Parathyroid adenoma (tissue), 2 donors: ENCODE data around the gene ACER1.

Experiments
- H2AFZ ChIP-seq: fragments of 300-600 bp; sonication (generic); one replicate; pipeline ENCODE4 v1.7.0; 2017; ENCODE audit warnings: antibody characterized with exemption, mild to moderate bottlenecking
- H3K27ac ChIP-seq: fragments of 300-600 bp; sonication (generic); one replicate; pipeline ENCODE4 v1.7.0; 2017
- H3K27me3 ChIP-seq: fragments of 300-600 bp; sonication (generic); one replicate; pipeline ENCODE4 v1.7.0; 2017; ENCODE audit warnings: low read length; ENCODE audit not compliant: control insufficient read depth, insufficient read depth
- H3K36me3 ChIP-seq: fragments of 300-600 bp; sonication (generic); one replicate; pipeline ENCODE4 v1.7.0; 2017; ENCODE audit warnings: low read length; ENCODE audit not compliant: control insufficient read depth, insufficient read depth
- H3K4me1 ChIP-seq: fragments of 300-600 bp; sonication (generic); one replicate; pipeline ENCODE4 v1.7.0; 2017; ENCODE audit warnings: control low read depth
- H3K4me2 ChIP-seq: fragments of 300-600 bp; sonication (generic); one replicate; pipeline ENCODE4 v1.7.0; 2017; ENCODE audit warnings: low read length
- H3K4me3 ChIP-seq: fragments of 300-600 bp; sonication (generic); one replicate; pipeline ENCODE4 v1.7.0; 2017; ENCODE audit warnings: low read depth, low read length
- H3K79me2 ChIP-seq: fragments of 300-600 bp; sonication (generic); one replicate; pipeline ENCODE4 v1.7.0; 2017; ENCODE audit warnings: control low read depth
- H3K9ac ChIP-seq: fragments of 300-600 bp; sonication (generic); one replicate; pipeline ENCODE4 v1.7.0; 2017; ENCODE audit warnings: mild to moderate bottlenecking
- H3K9me3 ChIP-seq: fragments of 300-600 bp; sonication (generic); one replicate; pipeline ENCODE4 v1.7.0; 2017; ENCODE audit warnings: low read length; ENCODE audit not compliant: control insufficient read depth
- CTCF ChIP-seq: fragments of 300-600 bp; sonication (generic); IDR thresholded peaks from one replicate; pipeline ENCODE4 v1.7.0; 2017; ENCODE audit warnings: antibody characterized with exemption, mild to moderate bottlenecking
- donor health status: primary hyperparathyroidism.

ACER1 gene

GRCh38 chr19:6268382-6268771 lies 65.0 kb downstream of the ACER1 start:
- peak overlapping the region; percentile 29 for H2AFZ ChIP-seq
- peaks cover 59% of the 10 kb centered on the region for H3K79me2 ChIP-seq
- no peaks in the 10 kb centered on the region for H3K27me3 ChIP-seq
- H3K27ac ChIP-seq = peak overlapping the region; percentile 84
- no peak for TF ChIP-seq CTCF
- H3K4me1 ChIP-seq = peaks cover 59% of the 10 kb centered on the region
- H3K36me3 ChIP-seq = no peaks in the 10 kb centered on the region
- no peak overlapping the region for H3K4me2 ChIP-seq
- no peak overlapping the region for H3K4me3 ChIP-seq
- H3K9ac ChIP-seq = no peak overlapping the region
- H3K9me3 ChIP-seq = no peaks in the 10 kb centered on the region

DNA sequence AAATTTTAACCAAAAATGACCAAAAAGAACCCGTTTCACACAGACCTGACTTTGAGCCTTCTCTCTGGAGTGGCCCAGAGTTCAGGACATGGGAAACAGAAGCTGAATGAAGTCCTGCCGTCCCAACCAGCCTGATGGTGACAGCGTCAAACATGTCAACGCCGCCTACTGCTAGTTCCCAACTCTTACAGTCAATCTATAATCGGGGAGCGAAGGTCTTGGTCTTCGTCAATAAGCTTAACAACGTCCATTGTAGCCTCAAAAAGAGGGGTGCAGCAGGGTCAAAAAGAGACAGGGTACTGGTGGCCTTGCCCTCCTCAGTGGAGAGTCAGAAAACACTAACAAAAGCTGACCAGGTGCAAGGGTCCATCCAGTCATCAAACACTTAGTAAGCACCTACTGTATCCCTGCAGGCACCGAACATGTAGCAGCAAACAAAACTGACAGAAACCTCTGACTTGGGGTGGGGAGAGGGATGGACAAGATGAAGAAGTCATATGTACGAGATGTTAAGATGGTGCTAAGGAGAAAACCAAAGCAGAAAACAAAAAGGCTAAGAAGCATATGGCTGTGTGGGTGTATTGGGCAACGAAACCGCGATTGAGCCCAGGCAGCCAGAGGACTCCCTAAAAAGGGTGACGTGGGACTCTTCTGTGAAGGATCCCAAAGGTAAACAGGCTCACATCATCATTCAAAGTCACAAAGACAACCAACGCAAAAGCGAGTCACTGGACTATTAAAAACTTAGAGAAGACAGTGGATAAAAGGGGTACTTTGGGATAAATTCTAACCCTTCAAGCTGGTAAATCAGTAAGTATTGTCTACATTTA lies 65.6 kb downstream of the ACER1 start:
- Histone ChIP-seq H3K36me3 (no peaks in the 10 kb centered on the region), H3K4me2 (no peak overlapping the region), H3K27ac (peak overlapping the region; percentile 84), H3K79me2 (peaks cover 58% of the 10 kb centered on the region), H3K9me3 (no peaks in the 10 kb centered on the region), H3K27me3 (no peaks in the 10 kb centered on the region), H3K4me1 (peaks cover 58% of the 10 kb centered on the region), H2AFZ (no peak overlapping the region), H3K9ac (no peak overlapping the region), H3K4me3 (no peak overlapping the region)
- no peak for TF ChIP-seq CTCF

DNA sequence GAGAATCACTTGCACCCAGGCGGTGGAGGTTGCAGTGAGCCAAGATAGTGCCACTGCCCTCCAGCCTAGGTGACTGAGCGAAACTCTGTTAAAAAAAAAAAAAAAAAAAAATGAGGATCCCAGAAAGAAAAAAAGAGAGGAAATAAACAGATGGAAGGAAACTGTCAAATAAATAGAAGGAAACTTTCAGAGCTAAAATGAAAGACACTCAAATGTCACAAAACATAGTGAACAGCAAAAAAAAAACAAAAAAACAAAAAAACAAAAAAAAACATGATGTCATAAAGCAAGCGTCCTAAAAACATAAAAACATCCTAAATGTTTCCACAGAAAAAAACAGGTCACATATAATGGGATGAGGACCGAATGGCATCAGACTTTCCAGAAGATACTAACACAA lies 68.6 kb downstream of the ACER1 start:
- peak overlapping the region; percentile 39 for H3K4me2 ChIP-seq
- no peak overlapping the region for H2AFZ ChIP-seq
- H3K4me3 ChIP-seq = no peak overlapping the region
- peaks cover 52% of the 10 kb centered on the region for H3K79me2 ChIP-seq
- H3K4me1 ChIP-seq = peaks cover 60% of the 10 kb centered on the region
- no peak overlapping the region for H3K9ac ChIP-seq
- no peak for TF ChIP-seq CTCF
- peak overlapping the region; percentile 96 for H3K27ac ChIP-seq
- no peaks in the 10 kb centered on the region for H3K36me3 ChIP-seq
- H3K27me3 ChIP-seq = no peaks in the 10 kb centered on the region
- H3K9me3 ChIP-seq = no peaks in the 10 kb centered on the region

GRCh38 chr19:6263735-6264444 lies 69.5 kb downstream of the ACER1 start:
- H3K9ac ChIP-seq = no peak overlapping the region
- H3K27me3 ChIP-seq = no peaks in the 10 kb centered on the region
- no peaks in the 10 kb centered on the region for H3K36me3 ChIP-seq
- peaks cover 62% of the 10 kb centered on the region for H3K4me1 ChIP-seq
- H3K79me2 ChIP-seq = peaks cover 48% of the 10 kb centered on the region
- no peaks in the 10 kb centered on the region for H3K9me3 ChIP-seq
- peak overlapping the region; percentile 39 for H3K4me2 ChIP-seq
- peak overlapping the region; percentile 44 for H2AFZ ChIP-seq
- TF ChIP-seq CTCF = no peak
- H3K4me3 ChIP-seq = no peak overlapping the region
- peak overlapping the region; percentile 96 for H3K27ac ChIP-seq
